GM06990 (cell line): ENCODE measurements around the gene RPS6KB1.
"Not testable (repeated sequence)": the region's sequence is repeated elsewhere in the genome, so short reads cannot be mapped to it uniquely, and the experiment has no call there.

Experiments
- DNase-seq: peaks from one replicate; pipeline ENCODE4 v3.0.0-alpha.2; 2011; ENCODE audit not compliant: insufficient read length; ENCODE audit errors: extremely low read depth
- H3K27me3 ChIP-seq: replicated peaks from 2 replicates; pipeline ENCODE4 v1.6.0; 2011; ENCODE audit warnings: low read length; ENCODE audit not compliant: control insufficient read depth, insufficient read depth
- H3K36me3 ChIP-seq: 2 replicates; pipeline ENCODE4 v1.5.1; 2011; ENCODE audit warnings: low read length; ENCODE audit not compliant: control insufficient read depth, insufficient read depth
- H3K4me3 ChIP-seq: replicated peaks from 2 replicates; pipeline ENCODE4 v1.5.1; 2011; ENCODE audit warnings: low read depth, mild to moderate bottlenecking, control low read depth, low read length
- TF ChIP-seq, protein P1 (sequence below): IDR thresholded peaks from 2 replicates; pipeline ENCODE4 v1.5.1; 2011; ENCODE audit warnings: low read length, control low read depth, mild to moderate bottlenecking, inconsistent platforms; ENCODE audit not compliant: insufficient read depth, poor library complexity, severe bottlenecking

The RPS6KB1 gene

DNA sequence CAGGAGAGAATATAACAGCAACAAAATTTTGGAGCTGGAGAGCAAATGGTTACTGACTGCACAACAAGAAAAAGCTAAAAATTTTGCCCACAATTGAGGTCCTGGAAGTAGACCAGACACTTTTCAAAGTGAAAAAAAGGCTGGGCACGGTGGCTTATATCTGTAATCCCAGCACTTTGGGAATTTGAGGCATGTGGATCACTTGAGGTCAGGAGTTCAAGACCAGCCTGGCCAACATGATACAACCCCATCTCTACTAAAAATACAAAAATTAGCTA, 23.0 kb upstream of the RPS6KB1 start:
- TF ChIP-seq, protein P1, sequence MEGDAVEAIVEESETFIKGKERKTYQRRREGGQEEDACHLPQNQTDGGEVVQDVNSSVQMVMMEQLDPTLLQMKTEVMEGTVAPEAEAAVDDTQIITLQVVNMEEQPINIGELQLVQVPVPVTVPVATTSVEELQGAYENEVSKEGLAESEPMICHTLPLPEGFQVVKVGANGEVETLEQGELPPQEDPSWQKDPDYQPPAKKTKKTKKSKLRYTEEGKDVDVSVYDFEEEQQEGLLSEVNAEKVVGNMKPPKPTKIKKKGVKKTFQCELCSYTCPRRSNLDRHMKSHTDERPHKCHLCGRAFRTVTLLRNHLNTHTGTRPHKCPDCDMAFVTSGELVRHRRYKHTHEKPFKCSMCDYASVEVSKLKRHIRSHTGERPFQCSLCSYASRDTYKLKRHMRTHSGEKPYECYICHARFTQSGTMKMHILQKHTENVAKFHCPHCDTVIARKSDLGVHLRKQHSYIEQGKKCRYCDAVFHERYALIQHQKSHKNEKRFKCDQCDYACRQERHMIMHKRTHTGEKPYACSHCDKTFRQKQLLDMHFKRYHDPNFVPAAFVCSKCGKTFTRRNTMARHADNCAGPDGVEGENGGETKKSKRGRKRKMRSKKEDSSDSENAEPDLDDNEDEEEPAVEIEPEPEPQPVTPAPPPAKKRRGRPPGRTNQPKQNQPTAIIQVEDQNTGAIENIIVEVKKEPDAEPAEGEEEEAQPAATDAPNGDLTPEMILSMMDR = no peak
- DNase-seq = no peak
- Histone ChIP-seq H3K27me3 (no peaks in the 10 kb centered on the region), H3K36me3 (peaks cover 2% of the 10 kb centered on the region), H3K4me3 (no peak overlapping the region)

DNA sequence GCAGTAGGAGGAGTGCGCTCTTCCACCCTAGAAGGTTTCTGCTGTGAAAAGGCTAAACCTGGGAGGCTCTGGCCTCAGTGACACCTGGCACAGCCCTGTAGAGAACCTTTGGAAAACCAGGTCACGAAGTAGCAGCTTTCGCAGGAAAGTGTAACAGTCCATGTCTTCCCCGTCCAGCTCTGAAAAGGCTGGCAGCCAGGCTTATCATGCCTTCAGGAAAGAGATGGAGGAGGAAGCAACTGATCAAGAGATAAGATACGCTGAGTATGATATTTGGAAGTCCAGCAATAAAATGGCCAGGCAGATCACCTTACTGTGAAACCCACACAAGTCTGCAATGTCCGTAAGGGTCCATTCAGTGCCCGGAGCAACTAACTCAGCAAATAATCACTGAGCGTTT, 22.4 kb upstream of the RPS6KB1 start:
- no peak for DNase-seq
- no peak overlapping the region for H3K4me3 ChIP-seq
- no peaks in the 10 kb centered on the region for H3K27me3 ChIP-seq
- H3K36me3 ChIP-seq = peaks cover 2% of the 10 kb centered on the region
- TF ChIP-seq, protein P1 = no peak

DNA sequence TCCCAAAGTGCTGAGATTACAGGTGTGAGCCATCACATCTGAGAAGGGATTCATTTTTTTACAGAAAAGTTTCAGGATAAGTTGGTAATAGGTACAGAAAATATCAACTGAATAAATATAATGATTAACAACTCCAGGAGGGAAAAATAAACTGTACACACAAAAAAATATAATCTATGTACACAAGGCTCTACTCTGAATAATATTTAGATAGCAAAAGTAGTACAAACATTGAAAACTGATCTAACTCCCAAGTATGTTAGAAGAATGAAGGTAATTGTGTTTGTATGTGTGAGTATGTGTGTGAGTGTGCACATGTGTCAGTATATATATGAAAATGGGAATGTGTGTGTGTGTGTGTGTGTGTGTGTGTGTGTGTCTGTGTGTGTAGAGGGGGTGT, 20.6 kb upstream of the RPS6KB1 start:
- no peak for DNase-seq

DNA sequence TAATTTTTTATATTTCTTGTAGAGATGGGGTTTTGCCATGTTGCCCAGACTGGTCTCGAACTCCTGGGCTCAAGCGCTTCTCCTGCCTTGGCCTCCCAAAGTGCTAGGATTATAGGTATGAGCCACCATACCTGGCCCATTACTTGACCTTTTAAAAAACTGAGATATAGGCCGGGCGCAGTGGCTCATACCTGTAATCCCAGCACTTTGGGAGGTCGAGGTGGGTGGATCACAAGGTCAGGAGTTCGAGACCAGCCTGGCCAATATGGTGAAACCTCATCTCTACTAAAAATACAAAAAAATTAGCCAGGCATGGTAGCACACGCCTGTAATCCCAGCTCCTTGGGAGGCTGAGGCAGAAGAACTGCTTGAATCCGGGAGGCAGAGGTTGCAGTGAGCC, 19.5 kb upstream of the RPS6KB1 start:
- not testable (repeated sequence) for DNase-seq, H3K4me3 ChIP-seq, H3K36me3 ChIP-seq, H3K27me3 ChIP-seq

More for the DNA sequence above, 20.6 kb upstream of the RPS6KB1 start:
- Histone ChIP-seq H3K36me3 (peaks cover 3% of the 10 kb centered on the region), H3K27me3 (no peaks in the 10 kb centered on the region), H3K4me3 (no peak overlapping the region)
- TF ChIP-seq, protein P1 = no peak

DNA sequence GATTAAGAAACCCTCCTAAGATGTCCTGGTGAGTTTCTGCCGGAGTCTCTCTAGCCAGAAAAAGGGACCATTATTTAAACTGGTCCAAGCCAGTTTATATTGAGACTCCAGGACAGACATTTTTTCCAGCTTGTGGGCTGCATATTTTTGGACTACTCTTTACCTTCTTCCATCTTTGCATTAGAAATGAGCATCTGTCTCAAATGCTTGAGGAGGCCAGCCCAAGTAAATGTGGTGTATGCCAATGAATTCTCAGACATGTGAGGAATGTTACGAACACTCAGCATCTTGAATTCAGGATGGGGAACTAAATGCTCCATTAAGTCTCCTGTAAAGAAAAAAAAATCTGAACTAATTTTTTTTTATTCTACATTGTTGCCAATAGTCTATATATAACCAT, 18.5 kb upstream of the RPS6KB1 start:
- H3K36me3 ChIP-seq = peaks cover 3% of the 10 kb centered on the region
- TF ChIP-seq, protein P1 = no peak
- H3K4me3 ChIP-seq = no peak overlapping the region
- no peaks in the 10 kb centered on the region for H3K27me3 ChIP-seq
- no peak for DNase-seq

DNA sequence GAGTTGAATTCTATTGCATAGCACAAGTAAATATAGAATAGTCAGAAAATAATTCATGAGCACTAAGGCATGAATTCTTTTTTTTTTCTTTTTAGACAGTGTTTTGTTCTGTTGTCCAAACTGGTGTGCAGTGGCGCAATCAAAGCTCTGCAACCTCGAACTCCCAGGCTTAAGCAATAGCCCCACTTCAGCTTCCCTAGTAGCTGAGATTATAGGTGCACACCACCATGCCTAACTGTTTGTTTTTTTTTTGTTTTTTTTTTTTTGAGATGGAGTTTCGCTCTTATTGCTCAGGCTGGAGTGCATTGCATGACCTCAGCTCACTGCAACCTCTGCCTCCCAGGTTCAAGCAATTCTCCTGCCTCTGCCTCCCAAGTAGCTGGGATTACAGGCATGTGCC, 16.8 kb upstream of the RPS6KB1 start:
- no peak for DNase-seq
- H3K4me3 ChIP-seq = no peak overlapping the region
- peaks cover 2% of the 10 kb centered on the region for H3K36me3 ChIP-seq
- TF ChIP-seq, protein P1 = no peak
- no peaks in the 10 kb centered on the region for H3K27me3 ChIP-seq
